GM18868 (cell line): Measurements from ENCODE around the gene ARRDC5.
"Not testable (repeated sequence)": the region's sequence is repeated elsewhere in the genome, so short reads cannot be mapped to it uniquely, and the experiment has no call there.

Experiments used
- ATAC-seq: cut with Tn5 transposase; IDR thresholded peaks from one replicate; pipeline ENCODE4 v1.9.1; 2021; ENCODE audit warnings: mild to moderate bottlenecking, moderate library complexity; ENCODE audit not compliant: unreplicated experiment

Gene ARRDC5

GRCh38 chr19:4871711-4872110, 31.0 kb downstream of the ARRDC5 start:
- no peak for ATAC-seq

GRCh38 chr19:4870025-4870700, 32.5 kb downstream of the ARRDC5 start:
- ATAC-seq, result no peak

- ATAC-seq, result no peak
These were observed 34.3 kb downstream of the ARRDC5 start for GRCh38 chr19:4868286-4868834.

- peak; percentile 81 for ATAC-seq
These were observed 35.0 kb downstream of the ARRDC5 start, which contains the start of gene PLIN3 for GRCh38 chr19:4867534-4868285. Gene PLIN3, minus strand, starts transcription at chr19:4867667. Its CDS starts 6,273 bp downstream, at chr19:4861394.

- ATAC-seq, result no peak
These were observed 35.9 kb downstream of the ARRDC5 start for GRCh38 chr19:4866595-4867424.

- ATAC-seq, result no peak
These were observed 41.5 kb downstream of the ARRDC5 start for GRCh38 chr19:4861147-4861546.

- ATAC-seq, result no peak
These were observed 43.0 kb downstream of the ARRDC5 start for GRCh38 chr19:4859697-4860096.

GRCh38 chr19:4856468-4856867, 46.2 kb downstream of the ARRDC5 start:
- ATAC-seq, result not testable (repeated sequence)

GRCh38 chr19:4853506-4853905, 49.2 kb downstream of the ARRDC5 start:
- not testable (repeated sequence) for ATAC-seq

GRCh38 chr19:4852484-4852883, 50.2 kb downstream of the ARRDC5 start:
- no peak for ATAC-seq

GRCh38 chr19:4851551-4852290, 51.0 kb downstream of the ARRDC5 start:
- no peak for ATAC-seq

- ATAC-seq, result no peak
These were observed 53.7 kb downstream of the ARRDC5 start for GRCh38 chr19:4849019-4849418.

- ATAC-seq, result no peak
These were observed 55.3 kb downstream of the ARRDC5 start for GRCh38 chr19:4847190-4847973.

- not testable (repeated sequence) for ATAC-seq
These were observed 56.7 kb downstream of the ARRDC5 start for GRCh38 chr19:4845975-4846374.

GRCh38 chr19:4844348-4845179, 58.1 kb downstream of the ARRDC5 start:
- ATAC-seq, result no peak

GRCh38 chr19:4843647-4843965, 59.1 kb downstream of the ARRDC5 start:
- ATAC-seq, result no peak
